Kidney (tissue), 14 donors: Measurements from ENCODE around the gene NEMP1. TPM values are rescaled to one million over a fixed set of nuclear protein-coding genes. Genes with fewer than 3 reads are reported as not detected.

Experiments used
- DNase-seq, 5 donors: peaks; one replicate each; pipeline ENCODE4 v3.0.0-alpha.2; 2013 to 2020
- FAIRE-seq: peaks from 2 replicates; lab custom pipeline; 2012; peaks lifted over from hg19 to GRCh38; lab: Jason Lieb, UNC
- H3K27ac ChIP-seq, 2 donors: one replicate each; pipeline ENCODE4 v1.7.0; 2013; ENCODE audit warnings: low read depth in 2 of 2, low read length in 2 of 2, inconsistent platforms in 1 of 2
- H3K27me3 ChIP-seq: one replicate; pipeline ENCODE4 v1.7.1; 2013; ENCODE audit warnings: low read length, inconsistent platforms; ENCODE audit not compliant: control insufficient read depth, insufficient read depth
- H3K36me3 ChIP-seq, 3 donors: one replicate each; pipeline versions ENCODE4 v1.7.0 to v1.7.1; 2013; ENCODE audit warnings: low read length in 3 of 3, control low read depth in 1 of 3, inconsistent platforms in 1 of 3; ENCODE audit not compliant: insufficient read depth in 3 of 3, control insufficient read depth in 2 of 3
- H3K4me1 ChIP-seq, 3 donors: one replicate each; pipeline versions ENCODE4 v1.7.0 to v1.7.1; 2013; ENCODE audit warnings: low read length in 3 of 3, inconsistent platforms in 1 of 3, low read depth in 1 of 3; ENCODE audit not compliant: control insufficient read depth in 2 of 3, insufficient read depth in 2 of 3
- H3K4me3 ChIP-seq, 3 donors: one replicate each; pipeline versions ENCODE4 v1.7.0 to v1.8.1; 2013; ENCODE audit warnings: low read length in 3 of 3, control low read depth in 1 of 3, inconsistent platforms in 1 of 3
- H3K9ac ChIP-seq, 3 donors: one replicate each; pipeline versions ENCODE4 v1.7.0 to v1.7.1; 2013; ENCODE audit warnings: low read length in 3 of 3, control low read depth in 1 of 3, inconsistent platforms in 1 of 3
- H3K9me3 ChIP-seq, 3 donors: one replicate each; pipeline versions ENCODE4 v1.7.0 to v1.7.1; 2013; ENCODE audit warnings: low read length in 3 of 3, control low read depth in 1 of 3, inconsistent platforms in 1 of 3; ENCODE audit not compliant: control insufficient read depth in 2 of 3, insufficient read depth in 1 of 3
- intact Hi-C: fragments of 100-400 bp; cut with DNase I; formaldehyde crosslinking; loops from one replicate; pipeline ENCODE4 v1.11.1; 2022
- polyA plus RNA-seq: library from polyadenylated mRNA; stranded (reverse); fragments of 350-450 nt; fragmentation: Illumina TruSeq; extraction: RNeasy Lipid Tissue Mini Kit (QIAGEN cat#74804); gene quantifications from one replicate; pipeline ENCODE4 v1.2.3, GENCODE V29; 2014; ENCODE audit warnings: low read depth, low replicate concordance; ENCODE audit not compliant: insufficient read depth
- total RNA-seq: library from RNA; stranded (reverse); fragmentation: NEBNext Ultra II Directional; extraction: Animal tissue kit (Norgen Biotek cat#: 25700); gene quantifications from one replicate; pipeline ENCODE4 v1.2.1, GENCODE V29; 2021
- TF ChIP-seq, protein P1 (sequence below): IDR thresholded peaks from 3 replicates; pipeline ENCODE4 v1.5.1; 2012; ENCODE audit warnings: mild to moderate bottlenecking, moderate library complexity, borderline replicate concordance; ENCODE audit not compliant: insufficient read depth; ENCODE audit errors: extremely low read depth
- donor health status: control.
- donor health status: control.
- donor health status: control.
- donor health status: control.
- donor health status: control.
- donor health status: DM: yes; HTN: yes; CAD: no.
- donor health status: Normal renal cell carcinoma (clear cell type).

NEMP1 gene
- total and polyA plus RNA-seq, 2 donors from 2014 or later, result 2.1 to 10.3 TPM

DNA sequence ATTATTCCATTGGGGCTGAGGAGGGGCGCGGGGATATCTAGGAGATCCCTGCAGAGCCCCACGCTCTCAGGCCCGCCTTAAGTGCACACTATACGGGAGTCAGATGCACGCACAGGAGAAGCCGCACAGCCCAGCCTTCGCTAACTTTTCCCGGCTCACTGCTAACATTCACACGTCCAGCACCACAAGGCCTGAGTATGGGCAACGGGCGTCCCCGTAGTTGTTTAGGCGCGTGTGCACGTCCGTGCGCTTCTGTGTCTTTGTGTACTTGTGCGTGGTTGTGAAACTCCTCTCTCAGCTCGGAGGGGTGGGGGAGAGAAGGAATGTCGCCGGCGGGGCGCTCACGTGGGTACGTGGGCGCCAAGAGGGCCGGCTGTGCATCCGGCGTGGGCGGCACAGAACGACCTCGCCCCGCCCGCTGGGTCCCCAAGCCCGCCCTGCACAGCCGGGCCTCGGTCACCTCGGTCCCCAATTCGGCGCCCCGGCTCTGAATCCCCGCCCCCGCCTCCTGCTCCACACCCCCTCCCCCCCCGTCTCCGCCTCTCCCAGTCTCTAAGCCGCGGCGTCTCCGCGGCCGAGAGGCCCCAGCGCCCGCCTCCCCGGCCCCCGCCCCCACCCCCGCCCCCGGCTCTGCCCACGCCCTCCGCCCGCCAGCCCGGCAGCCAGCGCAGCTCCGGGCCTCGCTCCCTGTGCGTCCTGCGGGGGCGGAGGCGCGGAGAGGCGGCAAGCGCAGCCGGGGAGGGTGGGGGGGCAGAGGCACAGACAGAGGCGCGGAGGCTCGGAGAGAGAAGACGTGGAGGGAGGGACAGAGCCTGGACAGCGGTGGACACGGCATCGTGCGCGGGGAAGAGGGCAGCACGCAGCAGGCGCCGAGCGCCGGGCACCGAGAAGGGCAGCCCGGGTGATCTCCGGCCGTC, 10.0 kb upstream of the NEMP1 start, which contains the start of gene NAB2:
TSS of gene NAB2 (plus strand) at position 761 of the 917 bp plus-strand sequence. CDS start 158 bp downstream, outside the sequence.
- TF ChIP-seq, protein P1, sequence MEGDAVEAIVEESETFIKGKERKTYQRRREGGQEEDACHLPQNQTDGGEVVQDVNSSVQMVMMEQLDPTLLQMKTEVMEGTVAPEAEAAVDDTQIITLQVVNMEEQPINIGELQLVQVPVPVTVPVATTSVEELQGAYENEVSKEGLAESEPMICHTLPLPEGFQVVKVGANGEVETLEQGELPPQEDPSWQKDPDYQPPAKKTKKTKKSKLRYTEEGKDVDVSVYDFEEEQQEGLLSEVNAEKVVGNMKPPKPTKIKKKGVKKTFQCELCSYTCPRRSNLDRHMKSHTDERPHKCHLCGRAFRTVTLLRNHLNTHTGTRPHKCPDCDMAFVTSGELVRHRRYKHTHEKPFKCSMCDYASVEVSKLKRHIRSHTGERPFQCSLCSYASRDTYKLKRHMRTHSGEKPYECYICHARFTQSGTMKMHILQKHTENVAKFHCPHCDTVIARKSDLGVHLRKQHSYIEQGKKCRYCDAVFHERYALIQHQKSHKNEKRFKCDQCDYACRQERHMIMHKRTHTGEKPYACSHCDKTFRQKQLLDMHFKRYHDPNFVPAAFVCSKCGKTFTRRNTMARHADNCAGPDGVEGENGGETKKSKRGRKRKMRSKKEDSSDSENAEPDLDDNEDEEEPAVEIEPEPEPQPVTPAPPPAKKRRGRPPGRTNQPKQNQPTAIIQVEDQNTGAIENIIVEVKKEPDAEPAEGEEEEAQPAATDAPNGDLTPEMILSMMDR, result no peak
- Histone ChIP-seq H3K4me3 (peak within 1 kb of the TSS; percentile 78 to 84 (median 83)), H3K4me1 (peaks cover 5 to 18% (median 15%) of the 10 kb centered on the region in 3 donors), H3K9me3 (no peaks in the 10 kb centered on the region), H3K27me3 (no peaks in the 10 kb centered on the region), H3K36me3 (peaks cover 4 to 21% (median 5%) of the 10 kb centered on the region in 3 donors), H3K9ac (peak within 1 kb of the TSS; percentile 54 to 95 (median 68)), H3K27ac (peak within 1 kb of the TSS; percentile 99 to 100)
- FAIRE-seq (no peak), DNase-seq (peak; percentile 97 to 99 (median 98))
- intact Hi-C loops, result no loop called here

DNA sequence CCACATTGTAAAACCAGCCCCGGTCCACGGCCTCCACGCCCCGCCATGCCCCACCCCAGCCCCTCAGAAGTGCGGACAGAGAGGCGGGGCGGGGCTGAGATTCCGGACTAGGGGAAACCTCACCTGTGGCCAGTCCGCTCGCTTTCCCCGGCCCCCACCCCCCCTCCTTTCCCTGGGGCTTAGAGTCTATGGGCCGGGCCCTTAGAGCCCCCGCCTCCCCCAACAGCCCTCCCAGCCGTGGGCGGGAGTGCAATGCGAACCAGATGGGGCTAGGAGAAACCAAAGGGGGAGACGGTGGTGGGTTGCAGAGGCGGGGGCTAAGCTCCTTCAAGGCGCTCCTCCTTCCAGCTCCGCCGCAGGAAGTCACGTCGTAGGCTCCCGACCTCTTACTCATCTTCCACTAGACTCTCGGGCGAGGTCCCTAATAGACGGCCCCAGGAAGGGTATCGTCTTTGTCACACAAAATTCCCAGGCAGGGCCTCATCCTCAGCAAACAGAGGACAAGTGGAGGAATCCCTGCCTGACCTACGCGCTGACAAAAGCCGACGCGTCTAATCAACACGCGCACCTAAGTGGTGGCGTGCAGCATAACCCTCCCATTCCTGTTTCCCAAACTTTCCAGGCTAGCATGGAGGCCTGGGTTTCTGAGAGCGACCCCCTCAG, 9.2 kb upstream of the NEMP1 start:
- FAIRE-seq, result no peak
- peaks cover 4 to 19% (median 5%) of the 10 kb centered on the region in 3 donors for H3K36me3 ChIP-seq
- peak; percentile 94 to 99 (median 97) for DNase-seq
- H3K9me3 ChIP-seq, result no peaks in the 10 kb centered on the region
- peak overlapping the region; percentile 99 to 100 for H3K27ac ChIP-seq
- H3K4me1 ChIP-seq, result peaks cover 5 to 18% (median 15%) of the 10 kb centered on the region in 3 donors
- peak overlapping the region; percentile 65 to 78 (median 78) for H3K4me3 ChIP-seq
- intact Hi-C loops, result no loop called here
- TF ChIP-seq, protein P1, result no peak
- peak overlapping the region; percentile 51 to 95 (median 68) for H3K9ac ChIP-seq
- no peaks in the 10 kb centered on the region for H3K27me3 ChIP-seq

GRCh38 chr12:57087010-57087690, 8.6 kb upstream of the NEMP1 start:
- intact Hi-C loops, result no loop called here
- Histone ChIP-seq H3K4me3 (peak overlapping the region; percentile 65 to 93 (median 74)), H3K9ac (peak overlapping the region; percentile 51 to 95 (median 91)), H3K27me3 (no peaks in the 10 kb centered on the region), H3K36me3 (peaks cover under 1 to 12% (median 4%) of the 10 kb centered on the region in 3 donors), H3K27ac (peak overlapping the region; percentile 99 to 100), H3K9me3 (no peaks in the 10 kb centered on the region), H3K4me1 (peaks cover 5 to 16% (median 15%) of the 10 kb centered on the region in 3 donors)
- FAIRE-seq (no peak), DNase-seq (peak; percentile 82 to 99 (median 92))
- TF ChIP-seq, protein P1, result no peak
